Thyroid gland (tissue), 4 donors: Measurements from ENCODE around the gene ORM1. TPM values are rescaled to one million over a fixed set of nuclear protein-coding genes. Genes with fewer than 3 reads are reported as not detected.

Source experiments
- DNase-seq, 2 donors: peaks; one replicate each; pipeline ENCODE4 v3.0.0-alpha.2; 2019
- H3K27ac ChIP-seq, 3 donors: fragments of 200-600 bp; sonication (generic); 1 replicate in 2 of 3; 2 replicates in 1 of 3; pipeline ENCODE4 v1.5.1; 2016 to 2019; ENCODE audit warnings: mild to moderate bottlenecking in 1 of 3, moderate library complexity in 1 of 3
- H3K27me3 ChIP-seq: fragments of 200-600 bp; sonication (generic); one replicate; pipeline ENCODE4 v1.5.1; 2019
- H3K36me3 ChIP-seq, 2 donors: fragments of 200-600 bp; sonication (generic); one replicate each; pipeline ENCODE4 v1.5.1; 2016 to 2019
- H3K4me1 ChIP-seq, 2 donors: fragments of 200-600 bp; sonication (generic); one replicate each; pipeline ENCODE4 v1.5.1; 2017 to 2019
- H3K4me3 ChIP-seq, 3 donors: fragments of 200-600 bp; sonication (generic); replicated peaks in 1 of 3; 1 replicate in 2 of 3; 2 replicates in 1 of 3; pipeline ENCODE4 v1.5.1; 2016; ENCODE audit warnings: mild to moderate bottlenecking in 1 of 3
- H3K9me3 ChIP-seq: fragments of 200-600 bp; sonication (generic); one replicate; pipeline ENCODE4 v1.5.1; 2017
- POLR2A ChIP-seq, 2 donors: fragments of 450-650 bp; IDR thresholded peaks; one replicate each; pipeline ENCODE4 v1.6.1; 2017; ENCODE audit warnings: antibody characterized with exemption in 2 of 2, mild to moderate bottlenecking in 2 of 2, moderate library complexity in 1 of 2
- WGBS, 2 donors: methylation state at CpG; one replicate each; pipeline ENCODE4 v1.1.5; 2017; 5-methylcytosine and 5-hydroxymethylcytosine counted together
- intact Hi-C: fragments of 100-400 bp; cut with DNase I; formaldehyde crosslinking; loops from one replicate; pipeline ENCODE4 v1.15.1; 2023
- total RNA-seq, 4 donors: library from RNA; depleted of rRNA; stranded (reverse); fragments of >200 nt; gene quantifications; one replicate each; pipeline ENCODE4 v1.2.3, GENCODE V29; 2016
- TF ChIP-seq, protein P1 (sequence below), 6 experiments: fragments of 200-600 bp in 3 of 6; fragments of 450-650 bp in 3 of 6; sonication (generic) in 3 of 6; IDR thresholded peaks; one replicate each; pipeline ENCODE4 v1.5.1; 2016 to 2019; ENCODE audit warnings: antibody characterized with exemption in 6 of 6, mild to moderate bottlenecking in 2 of 6, inconsistent platforms in 1 of 6, moderate library complexity in 1 of 6

ORM1 gene
- total RNA-seq, 4 donors from 2014 or later, result not detected

GRCh38 chr9:114291064-114291474, 31.8 kb upstream of the ORM1 start:
- WGBS, 2 donors, result 17 to 21% methylated on average over 11 to 12 of the region's 12 CpGs
- H3K27ac ChIP-seq, result no peak overlapping the region

GRCh38 chr9:114291886-114292590, 30.9 kb upstream of the ORM1 start:
- no peaks in the 10 kb centered on the region for H3K4me1 ChIP-seq
- intact Hi-C loops, result loop anchor here (2.0 to 5.0 kb wide), 2 partner anchors 183 to 210 kb away; no protein-coding TSS in a partner anchor
- no peak overlapping the region for H3K27ac ChIP-seq
- no peaks in the 10 kb centered on the region for H3K9me3 ChIP-seq
- no peak for DNase-seq
- 91 to 92% methylated on average over 11 of the region's 11 CpGs for WGBS, 2 donors
- TF ChIP-seq, protein P1, sequence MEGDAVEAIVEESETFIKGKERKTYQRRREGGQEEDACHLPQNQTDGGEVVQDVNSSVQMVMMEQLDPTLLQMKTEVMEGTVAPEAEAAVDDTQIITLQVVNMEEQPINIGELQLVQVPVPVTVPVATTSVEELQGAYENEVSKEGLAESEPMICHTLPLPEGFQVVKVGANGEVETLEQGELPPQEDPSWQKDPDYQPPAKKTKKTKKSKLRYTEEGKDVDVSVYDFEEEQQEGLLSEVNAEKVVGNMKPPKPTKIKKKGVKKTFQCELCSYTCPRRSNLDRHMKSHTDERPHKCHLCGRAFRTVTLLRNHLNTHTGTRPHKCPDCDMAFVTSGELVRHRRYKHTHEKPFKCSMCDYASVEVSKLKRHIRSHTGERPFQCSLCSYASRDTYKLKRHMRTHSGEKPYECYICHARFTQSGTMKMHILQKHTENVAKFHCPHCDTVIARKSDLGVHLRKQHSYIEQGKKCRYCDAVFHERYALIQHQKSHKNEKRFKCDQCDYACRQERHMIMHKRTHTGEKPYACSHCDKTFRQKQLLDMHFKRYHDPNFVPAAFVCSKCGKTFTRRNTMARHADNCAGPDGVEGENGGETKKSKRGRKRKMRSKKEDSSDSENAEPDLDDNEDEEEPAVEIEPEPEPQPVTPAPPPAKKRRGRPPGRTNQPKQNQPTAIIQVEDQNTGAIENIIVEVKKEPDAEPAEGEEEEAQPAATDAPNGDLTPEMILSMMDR (IDR thresholded peaks at IDR 0.05), result no peak
- no peak for TF ChIP-seq POLR2A (IDR thresholded peaks at IDR 0.05)
- no peaks in the 10 kb centered on the region for H3K36me3 ChIP-seq
- no peak overlapping the region for H3K4me3 ChIP-seq
- H3K27me3 ChIP-seq, result no peaks in the 10 kb centered on the region

More at GRCh38 chr9:114291064-114291474, 31.8 kb upstream of the ORM1 start:
- H3K4me1 ChIP-seq, result no peaks in the 10 kb centered on the region
- intact Hi-C loops, result loop anchor here (2.0 to 5.0 kb wide), 2 partner anchors 182 to 209 kb away; no protein-coding TSS in a partner anchor
- H3K27me3 ChIP-seq, result no peaks in the 10 kb centered on the region
- peak; percentile 63 to 69 for DNase-seq
- H3K9me3 ChIP-seq, result no peaks in the 10 kb centered on the region
- TF ChIP-seq, protein P1 (IDR thresholded peaks at IDR 0.05), result peak; percentile 84 to 90 (median 87)
- TF ChIP-seq POLR2A (IDR thresholded peaks at IDR 0.05), result no peak
- no peak overlapping the region for H3K4me3 ChIP-seq
- no peaks in the 10 kb centered on the region for H3K36me3 ChIP-seq

DNA sequence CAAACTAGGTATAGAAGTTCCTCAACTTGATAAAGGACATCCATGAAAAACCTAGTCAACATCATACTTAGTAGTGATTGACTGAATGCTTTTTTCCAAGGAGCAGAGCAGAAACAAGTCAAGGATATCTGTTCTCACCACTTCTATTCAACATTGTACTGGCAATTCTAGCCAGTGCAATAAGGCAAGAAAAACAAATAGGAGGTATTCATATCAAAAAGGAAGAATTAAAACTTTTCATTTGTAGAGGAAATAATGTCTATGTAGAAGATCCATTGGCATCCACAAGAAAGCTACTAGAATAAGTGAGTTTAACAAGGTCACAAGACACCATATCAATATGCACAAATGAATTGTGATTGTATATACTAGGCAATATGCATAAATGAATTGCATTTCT, 28.2 kb upstream of the ORM1 start:
- TF ChIP-seq, protein P1 (IDR thresholded peaks at IDR 0.05), result no peak
- no peak for TF ChIP-seq POLR2A (IDR thresholded peaks at IDR 0.05)
- Histone ChIP-seq H3K9me3 (no peaks in the 10 kb centered on the region), H3K4me1 (no peaks in the 10 kb centered on the region), H3K27ac (no peak overlapping the region), H3K27me3 (no peaks in the 10 kb centered on the region), H3K36me3 (no peaks in the 10 kb centered on the region), H3K4me3 (no peak overlapping the region)
- intact Hi-C loops, result loop anchor here (5.0 kb wide), 1 partner anchor 212 kb away; no protein-coding TSS in a partner anchor
- no peak for DNase-seq

GRCh38 chr9:114296338-114296737, 26.6 kb upstream of the ORM1 start:
- Histone ChIP-seq H3K36me3 (no peaks in the 10 kb centered on the region), H3K27me3 (no peaks in the 10 kb centered on the region), H3K4me1 (no peaks in the 10 kb centered on the region), H3K9me3 (no peaks in the 10 kb centered on the region), H3K4me3 (no peak overlapping the region), H3K27ac (no peak overlapping the region)
- intact Hi-C loops, result no loop called here
- no peak for TF ChIP-seq POLR2A (IDR thresholded peaks at IDR 0.05)
- TF ChIP-seq, protein P1 (IDR thresholded peaks at IDR 0.05), result no peak
- DNase-seq, result no peak
- 95 to 98% methylated on average over 1 of the region's 1 CpG for WGBS, 2 donors
